Activated T-cell treated with anti-CD3 and anti-CD28 coated beads, Interleukin-2, amount 50 U/mL, for 4 hours (primary cell): Measurements from ENCODE around the gene CLPTM1. TPM values are rescaled to one million over a fixed set of nuclear protein-coding genes. Genes with fewer than 3 reads are reported as not detected.

Source experiments
- ATAC-seq, 2 donors: fragments of 200-7000 bp; cut with Tn5 transposase; one replicate each; pipeline ENCODE4 v1.10.0; 2021
- DNase-seq: peaks from one replicate; pipeline ENCODE4 v3.0.0-alpha.2; 2020
- H3K27me3 Mint-ChIP-seq: one replicate; pipeline ENCODE4 v1.8.0; 2021; ENCODE audit warnings: low read depth, mixed read lengths
- H3K36me3 Mint-ChIP-seq: one replicate; pipeline ENCODE4 v1.8.0; 2022; ENCODE audit warnings: mixed read lengths; ENCODE audit not compliant: insufficient read depth
- H3K4me1 Mint-ChIP-seq: one replicate; pipeline ENCODE4 v1.8.0; 2021; ENCODE audit warnings: low read depth, mixed read lengths
- H3K4me3 Mint-ChIP-seq: one replicate; pipeline ENCODE4 v1.8.0; 2021; ENCODE audit warnings: mild to moderate bottlenecking, moderate library complexity, mixed read lengths
- H3K9me3 Mint-ChIP-seq: one replicate; pipeline ENCODE4 v1.8.0; 2021; ENCODE audit warnings: mixed read lengths
- total RNA-seq, 3 donors: library from RNA; stranded (reverse); gene quantifications; one replicate each; pipeline ENCODE4 v1.2.1, GENCODE V29; 2021

Gene CLPTM1
- total RNA-seq, 3 donors from 2014 or later, result 103 to 117 (median 112) TPM

DNA sequence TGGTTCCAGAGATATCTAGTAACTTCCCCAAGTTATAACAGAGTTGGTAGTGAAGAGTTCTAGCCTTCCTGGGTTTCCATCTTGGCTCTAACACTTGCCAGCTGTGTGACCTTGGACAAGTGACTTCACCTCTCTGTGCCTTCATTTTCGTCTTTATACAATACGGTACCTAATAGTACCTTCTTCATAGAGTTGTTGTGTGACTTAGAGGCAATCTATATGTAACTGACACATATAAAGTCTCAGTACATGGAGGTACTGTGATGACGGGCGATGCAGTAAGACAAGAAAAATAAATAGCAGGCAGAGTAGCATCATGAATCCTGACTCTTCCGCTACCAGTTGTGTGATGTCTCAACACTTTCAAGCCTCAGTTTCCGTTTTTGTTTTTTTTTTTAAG lies 75.6 kb downstream of the CLPTM1 start:
- H3K4me1 Mint-ChIP-seq, result no peaks in the 10 kb centered on the region
- H3K36me3 Mint-ChIP-seq, result peaks cover 43% of the 10 kb centered on the region
- no peak for DNase-seq
- no peaks in the 10 kb centered on the region for H3K27me3 Mint-ChIP-seq
- no peaks in the 10 kb centered on the region for H3K9me3 Mint-ChIP-seq
- no peak for ATAC-seq
- no peak overlapping the region for H3K4me3 Mint-ChIP-seq

GRCh38 chr19:45032421-45032820 lies 77.2 kb downstream of the CLPTM1 start:
- H3K4me3 Mint-ChIP-seq, result no peak overlapping the region
- H3K9me3 Mint-ChIP-seq, result no peaks in the 10 kb centered on the region
- H3K4me1 Mint-ChIP-seq, result no peaks in the 10 kb centered on the region
- H3K27me3 Mint-ChIP-seq, result no peaks in the 10 kb centered on the region
- DNase-seq (no peak), ATAC-seq (no peak)
- H3K36me3 Mint-ChIP-seq, result peaks cover 33% of the 10 kb centered on the region

DNA sequence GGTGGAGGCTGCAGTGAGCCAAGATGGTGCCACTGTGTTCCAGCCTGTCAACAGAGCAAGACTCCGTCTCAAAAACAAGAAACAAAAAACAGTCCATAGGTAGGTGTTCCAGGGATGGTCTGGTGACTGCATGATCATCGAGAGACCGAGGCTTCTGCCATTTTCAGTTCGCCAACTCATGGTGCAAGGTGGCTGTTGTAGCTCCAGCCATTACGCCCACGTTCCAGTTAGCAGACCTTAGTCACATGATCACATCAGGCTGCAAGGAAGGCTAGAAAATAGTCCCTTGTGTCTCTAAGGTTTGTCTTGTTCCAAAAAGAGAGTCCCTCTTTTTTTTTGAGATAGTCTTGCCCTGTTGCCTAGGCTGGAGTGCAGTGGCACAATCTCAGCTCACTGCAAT lies 80.6 kb downstream of the CLPTM1 start:
- peaks cover 18% of the 10 kb centered on the region for H3K4me1 Mint-ChIP-seq
- no peaks in the 10 kb centered on the region for H3K9me3 Mint-ChIP-seq
- ATAC-seq (no peak), DNase-seq (no peak)
- H3K27me3 Mint-ChIP-seq, result no peaks in the 10 kb centered on the region
- H3K4me3 Mint-ChIP-seq, result no peak overlapping the region
- H3K36me3 Mint-ChIP-seq, result peaks cover 27% of the 10 kb centered on the region

GRCh38 chr19:45037393-45038169 lies 82.4 kb downstream of the CLPTM1 start:
- peaks cover 33% of the 10 kb centered on the region for H3K4me1 Mint-ChIP-seq
- no peak for DNase-seq
- no peaks in the 10 kb centered on the region for H3K27me3 Mint-ChIP-seq
- H3K4me3 Mint-ChIP-seq, result peak overlapping the region; percentile 59
- ATAC-seq, result no peak
- H3K9me3 Mint-ChIP-seq, result no peaks in the 10 kb centered on the region
- H3K36me3 Mint-ChIP-seq, result peaks cover 31% of the 10 kb centered on the region

GRCh38 chr19:45038931-45039893 lies 84.0 kb downstream of the CLPTM1 start, which contains the start of gene CLASRP:
TSS of gene CLASRP (plus strand) at chr19:45039045. CDS start at chr19:45040213, 1,168 bp downstream.
- Mint-ChIP-seq H3K36me3 (peaks cover 25% of the 10 kb centered on the region), H3K9me3 (no peaks in the 10 kb centered on the region), H3K4me1 (peaks cover 33% of the 10 kb centered on the region), H3K4me3 (peak within 1 kb of the TSS; percentile 96), H3K27me3 (no peaks in the 10 kb centered on the region)
- ATAC-seq (peak; percentile 95 to 97), DNase-seq (peak; percentile 85)

DNA sequence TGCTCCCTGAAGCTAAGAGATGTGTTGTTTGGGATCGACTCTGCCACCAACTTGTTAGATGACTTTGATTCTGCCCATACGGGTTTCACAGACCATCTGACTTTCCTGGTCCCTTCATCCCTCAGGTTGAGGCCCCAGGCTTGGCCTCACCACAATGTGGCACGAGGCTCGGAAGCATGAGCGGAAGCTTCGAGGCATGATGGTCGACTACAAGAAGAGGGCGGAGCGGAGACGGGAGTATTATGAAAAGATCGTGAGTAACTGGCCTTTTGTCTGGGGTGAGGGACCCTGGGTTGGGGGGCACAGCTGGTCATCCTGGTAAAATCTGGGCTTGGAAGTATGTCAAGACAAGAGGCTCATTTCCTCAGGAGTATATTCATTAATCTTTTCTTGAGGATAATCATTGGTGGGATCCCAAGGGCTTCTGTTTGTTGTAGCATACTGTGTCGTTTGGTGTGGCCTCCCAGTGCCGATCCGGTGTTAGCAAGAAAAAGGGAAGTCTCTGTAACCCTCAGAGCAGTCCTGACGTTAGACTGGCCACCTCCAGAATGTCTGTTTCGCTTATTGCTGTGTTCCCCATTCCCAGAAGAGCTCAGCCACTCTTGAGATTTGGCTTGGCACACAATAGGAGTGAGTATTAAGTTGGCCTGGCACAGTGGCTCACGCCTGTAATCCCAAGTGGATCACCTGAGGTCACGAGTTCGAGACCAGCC lies 85.0 kb downstream of the CLPTM1 start:
- Mint-ChIP-seq H3K36me3 (peaks cover 22% of the 10 kb centered on the region), H3K4me3 (peak overlapping the region; percentile 96), H3K27me3 (no peaks in the 10 kb centered on the region), H3K9me3 (no peaks in the 10 kb centered on the region), H3K4me1 (peaks cover 36% of the 10 kb centered on the region)
- ATAC-seq (no peak), DNase-seq (no peak)

DNA sequence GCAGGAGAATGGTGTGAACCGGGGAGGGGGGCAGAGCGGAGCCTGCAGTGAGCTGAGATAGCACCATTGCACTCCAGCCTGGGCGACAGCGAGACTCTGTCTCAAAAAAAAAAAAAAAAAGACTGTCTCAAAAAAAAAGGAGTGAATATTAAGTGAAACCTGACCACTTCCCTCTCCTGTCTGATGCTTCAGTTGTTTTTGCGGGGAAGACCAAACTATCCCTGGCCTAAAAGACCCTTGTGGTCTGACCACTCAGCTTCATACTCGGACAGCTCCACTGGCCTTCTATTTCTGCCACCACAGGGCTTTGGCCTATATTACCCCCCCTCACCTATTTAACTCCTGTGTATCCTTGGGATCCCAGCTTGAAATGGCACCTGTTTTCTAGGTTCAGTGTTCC lies 85.9 kb downstream of the CLPTM1 start:
- no peaks in the 10 kb centered on the region for H3K27me3 Mint-ChIP-seq

More for the DNA sequence above, 85.9 kb downstream of the CLPTM1 start:
- H3K9me3 Mint-ChIP-seq, result no peaks in the 10 kb centered on the region
- H3K36me3 Mint-ChIP-seq, result peaks cover 28% of the 10 kb centered on the region
- ATAC-seq, result no peak
- DNase-seq, result no peak
- peaks cover 45% of the 10 kb centered on the region for H3K4me1 Mint-ChIP-seq
- peak overlapping the region; percentile 73 for H3K4me3 Mint-ChIP-seq

Other genes with a start within 250 kb of the CLPTM1 start
- gene BCL3, start 206.7 kb upstream of the CLPTM1 start, total RNA-seq, result 10 to 100 TPM; 27.9 to 35.3 (median 34.6) TPM
- gene CBLC, start 177.5 kb upstream of the CLPTM1 start, total RNA-seq, result under 1 TPM in 1 of 3 donors, not detected in 2; 0.23 TPM
- under 1 TPM; 0.33 to 0.40 (median 0.33) TPM for gene BCAM, start 146.3 kb upstream of the CLPTM1 start, total RNA-seq
- 1 to 10 TPM in 2 of 3 donors, under 1 TPM in 1; 0.66 to 1.4 (median 1.3) TPM for gene NECTIN2, start 109.1 kb upstream of the CLPTM1 start, total RNA-seq
- gene TOMM40, start 64.1 kb upstream of the CLPTM1 start, total RNA-seq, result 100 to 1,000 TPM; 427 to 536 (median 461) TPM
- gene APOE, start 49.6 kb upstream of the CLPTM1 start, total RNA-seq, result 1 to 10 TPM; 4.3 to 5.0 (median 4.9) TPM
- 1 to 10 TPM; 1.3 to 4.8 (median 4.2) TPM for gene APOC1, start 40.8 kb upstream of the CLPTM1 start, total RNA-seq
- gene APOC4, start 13.1 kb upstream of the CLPTM1 start, total RNA-seq, result not detected
- not detected for gene APOC2, start 9.3 kb upstream of the CLPTM1 start, total RNA-seq
- gene RELB, start 46.1 kb downstream of the CLPTM1 start, total RNA-seq, result 100 to 1,000 TPM; 128 to 137 (median 129) TPM
- gene CLASRP, start 83.7 kb downstream of the CLPTM1 start, total RNA-seq, result 100 to 1,000 TPM; 111 to 114 (median 114) TPM
- 10 to 100 TPM in 1 of 3 donors, 1 to 10 TPM in 2; 7.8 to 10.2 (median 8.6) TPM for gene ZNF296, start 121.1 kb downstream of the CLPTM1 start, total RNA-seq
- gene GEMIN7, start 123.9 kb downstream of the CLPTM1 start, total RNA-seq, result 10 to 100 TPM; 58.8 to 69.3 (median 65.0) TPM
- gene PPP1R37, start 137.8 kb downstream of the CLPTM1 start, total RNA-seq, result 10 to 100 TPM; 23.2 to 24.9 (median 24.7) TPM
- gene NKPD1, start 205.6 kb downstream of the CLPTM1 start, total RNA-seq, result under 1 TPM; 0.30 to 0.45 (median 0.33) TPM
- 10 to 100 TPM in 1 of 3 donors, 1 to 10 TPM in 2; 8.5 to 11.5 (median 9.1) TPM for gene TRAPPC6A, start 222.9 kb downstream of the CLPTM1 start, total RNA-seq
- 10 to 100 TPM; 12.3 to 15.5 (median 14.5) TPM for gene BLOC1S3, start 223.4 kb downstream of the CLPTM1 start, total RNA-seq